Astrocyte of the cerebellum (primary cell): ENCODE results near the gene HAL.

Source experiments
- DNase-seq: peaks from one replicate; pipeline ENCODE4 v3.0.0-alpha.2; 2011; ENCODE audit warnings: low read depth
- H3K4me3 ChIP-seq: 2 replicates; pipeline ENCODE4 v1.5.1; 2011; ENCODE audit warnings: mild to moderate bottlenecking, low read depth, low read length, moderate library complexity
- in situ Hi-C: cut with HindIII; loops from 2 replicates; pipeline ENCODE4 v1.10.0; 2017; ENCODE audit warnings: low sequenced_read_pairs
- TF ChIP-seq, protein P1 (sequence below): IDR thresholded peaks from 2 replicates; pipeline ENCODE4 v1.5.1; 2012; ENCODE audit warnings: low read length, low read depth, moderate library complexity, mild to moderate bottlenecking; ENCODE audit errors: missing control alignments

The HAL gene

DNA sequence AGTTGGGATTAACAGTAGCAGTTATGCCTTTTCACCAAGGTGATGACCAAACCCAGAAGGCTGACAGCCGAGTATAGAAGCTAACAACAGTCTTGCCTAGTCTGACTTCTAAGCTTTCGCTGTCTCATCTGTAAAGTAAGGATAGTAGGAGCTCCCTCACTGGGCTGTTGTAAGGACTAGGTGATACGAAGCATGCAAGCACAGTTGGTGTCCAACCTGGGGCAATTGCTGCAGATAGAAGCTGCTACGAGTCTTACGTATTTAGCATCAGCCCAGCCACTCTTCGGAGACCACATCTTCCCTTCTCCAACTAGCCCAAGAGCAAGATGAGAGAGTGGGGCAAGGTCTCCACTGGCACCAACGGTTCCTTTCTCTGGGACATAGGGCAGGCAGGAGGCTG is 6.0 kb downstream of the HAL start:
- DNase-seq, result no peak
- no peak overlapping the region for H3K4me3 ChIP-seq
- in situ Hi-C loops, result no loop called here
- TF ChIP-seq, protein P1, sequence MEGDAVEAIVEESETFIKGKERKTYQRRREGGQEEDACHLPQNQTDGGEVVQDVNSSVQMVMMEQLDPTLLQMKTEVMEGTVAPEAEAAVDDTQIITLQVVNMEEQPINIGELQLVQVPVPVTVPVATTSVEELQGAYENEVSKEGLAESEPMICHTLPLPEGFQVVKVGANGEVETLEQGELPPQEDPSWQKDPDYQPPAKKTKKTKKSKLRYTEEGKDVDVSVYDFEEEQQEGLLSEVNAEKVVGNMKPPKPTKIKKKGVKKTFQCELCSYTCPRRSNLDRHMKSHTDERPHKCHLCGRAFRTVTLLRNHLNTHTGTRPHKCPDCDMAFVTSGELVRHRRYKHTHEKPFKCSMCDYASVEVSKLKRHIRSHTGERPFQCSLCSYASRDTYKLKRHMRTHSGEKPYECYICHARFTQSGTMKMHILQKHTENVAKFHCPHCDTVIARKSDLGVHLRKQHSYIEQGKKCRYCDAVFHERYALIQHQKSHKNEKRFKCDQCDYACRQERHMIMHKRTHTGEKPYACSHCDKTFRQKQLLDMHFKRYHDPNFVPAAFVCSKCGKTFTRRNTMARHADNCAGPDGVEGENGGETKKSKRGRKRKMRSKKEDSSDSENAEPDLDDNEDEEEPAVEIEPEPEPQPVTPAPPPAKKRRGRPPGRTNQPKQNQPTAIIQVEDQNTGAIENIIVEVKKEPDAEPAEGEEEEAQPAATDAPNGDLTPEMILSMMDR, result no peak

DNA sequence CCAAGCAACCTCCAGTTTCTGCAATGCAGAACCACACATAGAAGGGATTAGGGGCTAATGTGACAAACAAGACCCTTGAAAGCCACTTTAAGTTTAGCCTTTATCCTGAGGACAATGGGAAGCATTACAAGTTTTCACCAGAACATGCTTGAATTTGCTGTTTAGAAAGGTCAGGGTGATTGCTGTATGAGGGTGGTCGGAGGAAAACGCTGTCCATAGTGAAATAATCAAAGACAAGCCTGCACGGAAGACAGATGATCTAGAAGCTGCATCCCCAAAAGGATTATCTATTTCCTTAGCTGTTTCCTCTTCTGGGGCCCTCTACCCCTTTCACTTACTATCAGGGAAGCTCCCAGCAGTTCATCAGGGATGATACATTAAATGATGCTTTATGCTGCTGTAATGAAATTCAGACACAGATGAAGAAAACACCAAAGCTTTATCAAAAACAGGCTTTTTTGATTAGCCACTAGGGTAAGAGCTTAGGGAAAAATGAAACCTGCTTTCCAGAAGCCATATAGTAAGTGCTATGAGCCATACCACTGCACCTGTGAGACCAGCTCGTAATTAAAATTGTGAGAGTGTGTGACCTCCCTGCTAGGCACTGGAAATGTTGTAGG is 6.5 kb downstream of the HAL start:
- H3K4me3 ChIP-seq, result no peak overlapping the region
- TF ChIP-seq, protein P1, result no peak
- in situ Hi-C loops, result no loop called here
- DNase-seq, result no peak

DNA sequence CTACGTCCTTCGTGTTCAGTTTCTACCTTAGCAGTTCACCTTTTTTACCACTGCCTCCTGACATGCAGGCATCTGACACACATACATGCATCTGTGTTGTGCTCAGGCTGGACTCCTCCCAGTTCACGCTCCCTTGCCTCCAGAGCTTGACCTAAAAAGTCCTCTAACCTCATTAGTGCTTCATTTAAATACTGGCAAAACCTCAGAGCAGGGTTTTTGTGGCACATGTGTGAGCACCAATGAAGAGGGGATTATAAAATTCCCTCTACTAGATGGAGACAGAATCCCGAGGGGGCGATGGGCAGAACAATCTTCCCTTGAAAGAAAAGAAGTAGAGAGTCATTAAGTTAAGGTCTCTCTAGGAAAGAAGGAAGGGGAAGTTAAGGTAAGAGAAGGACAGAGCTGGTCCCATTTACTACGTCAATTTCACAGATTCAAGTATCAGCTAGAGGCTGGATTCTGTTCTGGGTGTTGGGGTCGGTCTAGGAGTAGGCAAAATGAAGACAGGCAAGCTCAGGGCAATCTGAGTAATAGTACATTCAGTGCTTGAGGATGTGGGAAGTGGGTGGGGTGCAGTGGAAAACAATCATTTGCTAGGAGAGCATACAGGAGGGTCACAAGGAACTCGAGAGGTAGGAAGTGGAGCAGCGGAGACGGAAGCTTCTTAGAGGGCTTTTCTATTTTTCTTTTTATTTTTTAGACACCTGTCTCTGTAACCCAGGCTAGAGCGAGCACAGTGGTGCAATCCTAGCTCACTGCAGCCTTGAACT is 7.5 kb downstream of the HAL start:
- DNase-seq, result no peak
- in situ Hi-C loops, result no loop called here
- TF ChIP-seq, protein P1, result no peak
- H3K4me3 ChIP-seq, result no peak overlapping the region

DNA sequence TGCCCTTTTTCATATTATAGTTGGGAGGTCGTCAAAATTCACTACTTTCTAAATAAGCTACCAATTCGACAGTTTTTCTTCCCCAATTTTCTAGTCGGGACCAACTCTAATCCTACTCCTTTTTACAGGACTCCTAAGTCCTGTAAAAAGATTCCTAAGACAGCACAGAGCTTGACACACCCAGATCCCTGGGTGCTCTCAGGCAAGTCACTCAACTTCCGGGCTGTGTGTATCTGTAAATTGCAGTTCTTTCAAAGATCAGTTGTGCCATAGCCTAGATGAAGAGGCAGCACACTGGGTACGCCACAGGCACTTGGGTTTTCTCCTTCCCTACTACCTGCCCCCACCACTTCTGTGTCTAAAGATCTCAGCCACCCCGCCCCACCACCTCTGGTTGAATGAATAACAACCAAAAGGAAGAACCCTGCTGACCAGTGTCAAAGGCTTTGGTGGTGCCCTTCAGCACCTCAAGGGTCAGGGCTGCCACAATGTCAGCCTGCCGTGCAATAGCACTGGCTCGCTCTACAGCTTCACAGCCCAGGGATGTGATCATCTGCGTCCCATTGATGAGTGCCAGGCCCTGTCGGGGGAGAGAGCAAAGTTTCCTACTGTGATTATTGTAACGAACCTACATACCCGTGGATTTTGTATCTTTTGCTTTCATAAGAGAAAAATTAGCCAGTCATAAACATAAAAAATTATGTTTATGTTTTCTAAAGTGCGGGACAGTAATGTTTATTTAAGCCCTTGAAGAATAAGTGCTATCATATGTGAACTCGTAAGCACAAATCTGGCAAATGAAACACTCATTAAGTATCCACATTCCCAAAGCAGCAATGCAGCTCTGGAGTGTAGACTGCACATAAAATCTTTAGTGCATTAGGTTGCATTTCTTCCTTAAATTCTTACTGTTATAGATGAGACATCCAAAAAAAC is 9.2 kb downstream of the HAL start:
- no peak for DNase-seq
- H3K4me3 ChIP-seq, result no peak overlapping the region
- TF ChIP-seq, protein P1, result no peak
- in situ Hi-C loops, result no loop called here

DNA sequence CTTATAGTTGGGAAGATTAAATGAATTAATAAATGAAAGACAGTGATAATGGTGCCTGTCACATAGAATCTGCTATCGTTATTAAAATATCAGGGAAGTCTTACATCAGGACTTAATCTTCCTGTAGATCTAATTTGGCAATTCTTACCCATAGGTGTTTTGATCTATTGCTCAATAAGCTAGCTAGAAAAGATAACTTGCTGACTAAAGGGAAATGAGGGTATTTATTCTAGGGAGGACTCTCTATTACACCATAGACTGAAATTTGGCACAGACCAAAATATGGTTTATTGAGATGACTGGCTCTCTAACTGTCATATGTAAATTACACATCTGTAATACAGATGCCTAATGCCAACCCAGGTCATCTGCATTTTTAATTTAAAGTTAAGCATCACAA is 11.5 kb downstream of the HAL start:
- DNase-seq, result no peak
- in situ Hi-C loops, result no loop called here
- H3K4me3 ChIP-seq, result no peak overlapping the region
- TF ChIP-seq, protein P1, result no peak

DNA sequence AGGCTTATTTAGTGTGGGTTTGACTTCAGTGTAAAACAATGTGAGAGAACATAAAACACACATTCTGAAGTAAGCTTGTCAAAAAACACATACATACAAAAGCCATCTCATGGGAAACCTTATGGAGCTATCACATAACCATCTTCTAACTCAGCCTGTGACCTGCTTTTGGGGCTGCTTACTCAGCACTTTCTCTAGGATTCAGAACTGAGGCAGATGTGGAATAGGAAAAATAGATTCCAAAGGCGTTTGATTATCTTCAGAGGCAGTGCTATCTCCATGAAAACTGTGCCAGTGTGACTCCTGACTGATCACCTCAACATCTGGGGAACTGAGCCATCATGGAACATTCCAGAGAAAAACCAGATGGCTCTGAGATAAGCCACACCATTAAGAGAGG is 13.5 kb downstream of the HAL start:
- DNase-seq, result no peak
- H3K4me3 ChIP-seq, result no peak overlapping the region
- TF ChIP-seq, protein P1, result no peak
- in situ Hi-C loops, result no loop called here
